Fibroblast of the conjunctiva (primary cell): ENCODE results near the gene OAT.
A peak's percentile ranks its signal among the peaks of the same experiment; 100 is the strongest.

Experiments
- DNase-seq: peaks from one replicate; pipeline ENCODE4 v3.0.0-alpha.2; 2010; ENCODE audit warnings: low read depth

The OAT gene

DNA sequence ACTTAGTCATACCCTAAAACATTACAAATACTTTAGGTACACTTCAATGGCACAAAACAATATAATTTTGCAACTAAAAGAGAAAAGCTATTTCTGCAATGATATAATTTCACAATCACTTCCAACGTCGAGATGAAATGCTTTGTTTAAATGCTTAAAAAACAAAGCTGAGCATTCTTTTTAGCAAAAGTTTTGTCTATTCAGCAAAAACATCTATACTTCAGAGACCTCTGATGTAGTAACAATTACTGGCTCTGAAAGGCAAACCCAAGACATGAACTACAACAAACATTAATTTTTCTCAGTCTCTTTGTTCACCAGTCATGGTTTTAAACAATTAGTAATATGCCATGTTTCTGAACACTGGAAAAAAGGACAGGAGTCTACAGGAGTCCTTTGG, 16.4 kb downstream of the OAT start:
- DNase-seq, result no peak

DNA sequence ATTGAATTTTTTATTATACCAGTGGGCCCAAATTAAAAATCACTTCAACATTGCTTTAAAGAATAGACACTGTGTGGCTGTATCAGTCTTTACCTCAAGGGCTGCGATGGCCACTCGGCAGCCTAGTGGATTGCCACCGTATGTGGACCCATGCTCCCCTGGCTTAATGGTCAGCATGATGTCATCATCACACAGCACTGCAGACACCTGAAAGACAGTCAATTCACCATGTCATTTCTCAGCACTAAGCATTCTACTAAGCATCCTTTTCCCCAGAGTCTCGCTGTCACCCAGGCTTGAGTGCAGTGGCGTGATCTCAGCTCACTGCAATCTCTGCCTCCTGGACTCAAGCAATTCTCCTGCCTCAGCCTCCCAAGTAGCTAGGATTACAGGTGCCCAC, 17.1 kb downstream of the OAT start:
- no peak for DNase-seq

- no peak for DNase-seq
These were observed 24.1 kb downstream of the OAT start for GRCh38 chr10:124394583-124394982.

DNA sequence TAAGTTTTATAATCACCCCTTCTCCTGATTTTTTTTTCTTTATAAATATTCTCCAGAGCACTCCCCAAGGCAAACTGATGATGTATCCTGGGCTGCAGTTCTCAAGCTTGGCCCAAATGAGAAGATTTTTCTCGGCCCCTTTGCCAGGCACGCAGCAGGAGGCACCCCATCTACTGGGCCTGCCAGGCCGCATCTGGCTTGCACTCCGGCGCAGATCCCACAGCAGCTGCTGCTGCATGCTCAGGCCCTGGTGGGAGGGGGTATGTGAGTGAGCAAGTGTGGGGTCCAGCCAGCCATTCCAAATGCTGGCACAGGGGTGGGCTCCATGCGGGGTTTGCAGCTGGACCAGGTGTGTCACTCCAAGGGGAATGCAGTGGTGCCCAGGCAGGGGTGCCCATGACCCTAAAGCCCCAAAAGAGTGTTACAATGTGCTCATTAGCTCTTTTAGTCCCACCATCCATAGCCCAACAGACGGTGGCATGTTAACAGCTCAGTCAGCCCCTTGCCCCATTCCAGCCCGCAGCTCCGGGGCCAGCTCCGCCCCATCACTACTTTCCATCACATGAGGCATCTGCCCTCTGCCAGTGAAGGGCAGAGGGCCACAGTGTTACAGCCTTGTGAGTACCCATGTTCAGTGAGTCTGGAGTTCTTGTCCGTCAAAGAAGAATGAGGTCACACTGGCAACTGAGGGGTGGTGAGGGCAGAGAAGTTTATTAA, 25.9 kb downstream of the OAT start:
- DNase-seq, result no peak

- no peak for DNase-seq
These were observed 28.1 kb downstream of the OAT start for GRCh38 chr10:124390471-124391187.

- DNase-seq, result no peak
These were observed 28.9 kb downstream of the OAT start for GRCh38 chr10:124389613-124390361.

DNA sequence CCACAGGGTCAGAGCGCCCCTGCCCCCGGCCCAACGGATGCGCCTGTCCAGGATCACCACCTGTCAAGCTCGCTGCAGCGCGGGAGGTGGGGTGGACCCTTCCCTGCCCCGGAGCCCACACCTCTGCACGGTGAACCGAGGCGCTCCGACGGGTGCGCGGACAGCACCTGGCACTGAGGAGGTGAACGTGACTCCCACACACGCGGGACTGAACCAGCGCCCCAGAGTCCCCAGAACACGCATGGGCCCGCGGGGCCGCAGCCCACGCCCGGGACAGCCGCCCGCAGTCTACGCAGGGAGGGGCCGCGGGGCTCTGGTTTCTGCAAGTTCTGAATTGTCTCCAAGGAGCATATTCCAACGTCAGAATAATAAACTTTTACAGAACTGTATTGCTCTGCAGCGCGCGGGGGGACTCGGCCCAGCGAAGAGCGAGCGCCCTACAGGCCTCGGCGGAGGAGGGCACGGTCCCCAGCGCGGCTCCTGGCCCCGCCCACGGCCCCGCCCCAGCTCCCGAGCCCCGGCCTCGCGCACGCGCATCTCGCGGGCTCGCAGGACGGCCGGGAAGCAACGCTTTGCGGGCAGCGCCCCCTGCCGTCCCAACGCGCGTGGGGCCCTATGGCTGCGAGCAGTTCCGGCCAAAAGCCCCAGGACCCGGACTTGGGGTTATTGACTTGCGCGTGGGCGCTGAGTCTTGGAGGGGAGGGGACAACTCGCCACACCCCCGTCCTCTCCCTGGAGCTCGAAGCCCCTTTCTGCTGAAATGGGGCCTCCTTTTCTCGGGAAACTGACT, 29.7 kb downstream of the OAT start:
- peak; percentile 72 for DNase-seq

DNA sequence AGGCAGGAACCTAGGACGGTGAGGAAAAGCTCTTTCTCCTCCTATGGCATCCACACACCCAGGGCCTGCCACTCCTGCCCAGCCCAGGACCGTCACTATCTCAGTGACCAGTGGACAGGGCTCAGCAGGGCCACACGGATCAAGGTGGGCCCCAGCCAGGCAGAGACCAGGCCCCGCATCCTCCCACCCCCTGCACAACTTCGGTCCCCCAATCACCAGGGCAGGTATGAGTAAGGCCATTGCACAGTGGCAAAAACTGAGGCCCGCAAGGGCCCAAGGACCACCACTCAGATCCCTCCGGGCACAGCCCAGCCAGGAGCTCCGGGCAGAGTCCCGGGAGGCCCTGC, 30.3 kb downstream of the OAT start:
- no peak for DNase-seq

- DNase-seq, result no peak
These were observed 31.4 kb downstream of the OAT start for GRCh38 chr10:124387078-124387874.

DNA sequence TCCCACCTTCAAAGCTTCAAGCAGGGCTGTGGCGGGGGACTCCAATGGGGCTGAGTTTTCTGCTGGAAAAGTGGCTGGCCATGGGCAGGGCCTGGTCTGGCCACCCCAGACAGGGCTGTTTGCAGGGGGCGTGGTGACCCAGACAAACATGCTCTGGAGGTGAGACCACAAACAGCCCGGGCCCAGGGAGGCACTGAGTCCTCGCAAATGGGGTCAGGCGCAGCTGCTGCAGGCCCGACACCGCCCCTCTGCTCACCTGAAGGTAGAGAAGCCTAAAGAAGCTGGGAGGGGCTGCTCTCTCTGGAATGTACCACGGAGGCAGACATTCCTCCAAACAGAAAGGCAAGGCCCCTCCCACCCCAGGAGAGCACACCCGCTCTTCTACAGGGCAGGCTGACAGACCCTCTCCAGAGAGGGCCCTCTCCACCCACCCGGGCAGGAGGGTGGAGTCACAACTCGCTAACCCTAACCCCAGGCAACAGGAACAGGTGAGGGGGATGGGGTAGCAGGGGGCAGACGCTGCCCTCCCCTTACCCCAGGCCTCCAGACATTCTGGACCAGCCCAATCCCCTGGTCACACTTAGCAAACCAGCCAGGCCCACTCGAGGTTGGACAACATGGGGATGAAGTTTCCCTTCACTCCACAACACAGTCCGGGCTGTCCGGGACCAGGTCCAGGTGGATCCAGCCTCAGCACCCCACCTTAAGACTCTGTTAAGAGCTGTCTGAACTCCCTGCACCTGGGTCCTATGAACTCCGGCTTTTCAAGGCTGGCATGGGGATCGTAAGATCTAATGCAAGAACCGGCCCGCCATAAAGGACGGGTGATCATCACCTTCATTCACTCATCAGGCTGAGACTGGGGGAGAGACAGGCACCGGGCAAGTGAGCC, 32.3 kb downstream of the OAT start:
- DNase-seq, result no peak

DNA sequence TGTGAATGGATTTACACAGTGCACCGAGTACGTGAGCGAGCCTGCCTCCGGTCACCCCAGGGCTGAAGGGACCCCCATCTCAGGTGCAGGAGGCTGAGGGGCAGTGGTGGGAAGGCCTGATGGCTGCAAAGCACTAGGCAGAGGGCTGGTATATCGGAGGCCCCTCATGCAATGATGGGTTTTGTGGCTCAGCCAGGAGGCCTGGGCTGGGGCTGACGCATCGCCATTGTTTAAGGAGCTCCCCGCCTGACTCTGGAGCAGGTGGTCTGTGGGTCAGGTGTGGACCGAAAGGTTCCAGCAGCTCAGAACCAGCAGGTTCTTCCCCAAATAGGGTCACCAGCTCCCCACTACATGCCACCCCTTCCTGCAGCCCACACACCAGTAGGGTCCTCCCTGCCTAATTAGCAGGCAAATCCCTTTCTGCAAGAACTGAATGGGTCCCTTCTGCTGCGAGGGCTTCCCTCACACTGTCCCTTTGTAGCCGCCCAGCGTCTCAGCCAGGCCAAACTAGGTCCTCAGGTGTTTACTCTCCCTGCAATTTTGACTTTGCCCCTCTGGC, 33.0 kb downstream of the OAT start:
- DNase-seq, result no peak

DNA sequence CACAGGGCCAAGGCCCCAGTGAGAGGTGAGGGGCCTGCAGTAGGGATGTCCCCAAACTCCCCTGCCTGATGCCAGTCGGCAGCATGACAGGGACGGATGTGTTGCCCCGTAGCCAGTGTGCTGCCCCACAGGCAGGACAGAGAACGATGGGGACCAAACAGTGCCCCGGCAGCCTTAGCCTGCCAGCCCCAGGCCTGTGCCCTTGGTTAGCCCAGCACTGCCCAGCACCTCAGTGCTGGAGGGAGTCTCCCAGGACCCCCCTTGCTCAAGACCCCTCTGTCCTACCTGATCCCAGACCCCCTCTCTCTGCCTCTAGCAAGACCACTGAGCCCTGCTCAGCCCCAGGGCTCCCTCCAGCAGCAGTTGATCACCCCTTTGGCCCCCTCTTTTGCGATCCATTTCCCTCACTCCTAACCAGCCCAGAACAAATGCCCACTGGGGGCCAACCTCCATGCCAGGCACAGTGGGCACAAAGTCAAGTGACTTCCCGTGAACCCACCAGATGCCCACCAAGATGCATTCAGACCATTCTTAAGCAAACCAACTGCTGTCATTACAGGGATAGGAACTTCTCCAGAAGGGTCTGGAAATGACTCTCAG, 34.0 kb downstream of the OAT start:
- no peak for DNase-seq

- DNase-seq, result no peak
These were observed 34.6 kb downstream of the OAT start for GRCh38 chr10:124384172-124384571.

DNA sequence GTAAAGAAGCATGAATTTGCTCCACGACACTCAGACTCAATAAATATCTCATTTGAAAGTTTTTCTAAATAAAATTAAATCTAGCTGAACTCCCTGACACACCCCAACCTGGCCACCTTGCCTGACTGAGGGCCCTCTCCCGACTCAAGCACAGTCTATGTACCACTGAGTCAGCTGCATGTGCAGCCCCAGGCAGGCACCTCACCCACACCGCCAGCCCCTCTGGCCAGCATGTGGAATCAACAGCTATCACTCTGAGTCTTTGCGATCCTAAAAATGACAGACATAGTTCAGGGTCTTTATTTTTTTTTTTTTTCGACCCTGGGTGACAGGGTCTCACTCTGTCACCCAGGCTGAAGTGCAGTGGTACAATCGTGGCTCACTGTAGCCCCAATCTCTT, 35.2 kb downstream of the OAT start:
- no peak for DNase-seq

DNA sequence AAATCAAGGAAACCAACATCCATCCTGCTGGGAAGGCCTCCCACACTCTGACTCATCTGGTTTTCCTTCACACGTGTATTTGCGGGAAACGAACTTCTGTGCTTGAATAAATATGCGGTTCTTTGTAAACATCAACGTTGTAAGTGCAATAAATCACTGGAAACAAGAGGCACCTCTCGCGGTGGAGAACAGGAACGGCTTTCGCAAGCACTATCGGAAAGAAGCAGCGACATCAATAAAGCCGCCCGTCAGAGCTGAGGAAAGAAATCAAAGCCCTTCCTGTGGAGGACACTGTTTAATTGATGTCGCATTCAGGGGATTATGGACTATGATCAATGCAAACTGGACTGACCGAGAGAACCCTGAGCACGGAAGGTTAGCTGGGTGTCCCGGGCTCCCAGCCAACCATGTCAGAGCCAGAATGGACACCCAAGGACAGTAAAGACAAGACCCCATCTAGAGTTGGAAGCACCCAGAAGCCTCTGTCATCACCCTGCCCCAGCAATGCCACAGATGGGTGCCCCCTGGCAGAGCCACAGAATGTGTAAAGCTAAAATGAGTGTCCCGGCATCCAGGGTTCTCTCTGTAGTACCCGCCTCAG, 37.6 kb downstream of the OAT start:
- no peak for DNase-seq

- no peak for DNase-seq
These were observed 38.3 kb downstream of the OAT start for GRCh38 chr10:124380256-124380995.

DNA sequence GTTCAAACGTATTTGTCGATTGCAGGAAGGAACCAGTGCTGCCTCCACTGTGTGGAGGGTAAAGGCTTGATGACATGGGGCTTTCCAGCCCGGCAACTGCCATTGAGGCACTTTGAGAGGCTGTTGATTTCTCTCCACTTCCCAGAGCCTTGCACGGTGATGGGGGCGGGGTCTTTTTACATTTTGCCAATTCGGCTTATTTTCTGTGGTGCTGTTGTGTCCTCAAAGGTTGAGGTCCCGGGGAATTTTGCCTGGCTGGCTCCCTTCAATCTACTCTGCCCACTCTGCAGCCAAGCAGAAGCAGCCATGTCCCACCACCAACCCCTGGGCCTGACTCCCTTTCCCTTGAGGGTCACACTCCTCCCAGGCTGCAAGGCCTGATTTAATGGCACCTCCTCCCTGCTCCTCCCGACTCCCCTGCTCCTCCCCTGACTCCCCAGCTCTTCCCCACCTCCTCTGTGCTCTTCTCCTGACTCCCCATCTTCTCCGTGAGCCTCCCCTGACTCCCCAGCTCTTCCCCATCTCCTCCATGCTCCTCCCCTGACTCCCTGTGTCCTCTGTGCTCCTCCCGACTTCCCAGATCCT, 39.0 kb downstream of the OAT start:
- no peak for DNase-seq

DNA sequence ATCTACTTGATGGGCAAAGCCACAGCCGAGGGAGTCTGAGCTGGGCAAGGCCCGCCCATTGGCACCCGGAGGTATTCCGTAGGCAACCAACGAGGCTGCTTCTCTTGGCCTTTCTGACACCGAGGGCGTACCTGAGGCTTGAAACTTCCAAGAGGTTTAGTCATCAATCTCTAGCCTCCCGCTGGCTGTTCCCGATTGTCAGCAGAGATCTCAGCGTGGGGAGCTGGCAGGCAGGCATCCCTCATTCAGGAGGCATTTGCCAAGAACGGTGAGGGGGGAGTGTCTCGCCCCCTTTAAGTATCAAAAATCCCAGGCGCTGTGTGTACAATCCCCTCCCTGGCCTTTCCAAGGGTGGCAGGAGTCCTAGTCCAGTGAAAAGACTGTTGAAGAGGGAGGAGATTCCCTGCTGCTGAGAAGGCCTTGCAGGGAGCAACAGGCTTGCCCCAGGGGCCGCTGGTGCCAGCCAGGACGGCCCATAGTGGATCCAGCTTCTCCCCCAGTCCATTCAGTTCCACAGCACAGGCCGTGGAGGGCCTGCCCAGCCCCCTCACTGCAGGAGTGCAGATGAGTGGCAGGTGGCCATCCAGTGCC, 39.7 kb downstream of the OAT start:
- no peak for DNase-seq
